Measurements from ENCODE around the gene RHBDD2.
"Not testable (repeated sequence)": the region's sequence is repeated elsewhere in the genome, so short reads cannot be mapped to it uniquely, and the experiment has no call there.

- not testable (repeated sequence) for TF ChIP-seq CTCF (IDR thresholded peaks at IDR 0.05; ENCODE audit: low read length); EZH2 (IDR thresholded peaks at IDR 0.05; ENCODE audit: borderline replicate concordance, low read length)
These were observed 4.7 kb upstream of the RHBDD2 start for GRCh38 chr7:75874180-75874579.

All from OCI-LY1 (cell line).